ENCODE results near the gene CLDN34. TPM values are rescaled to one million over a fixed set of nuclear protein-coding genes. Genes with fewer than 3 reads are reported as not detected.

The CLDN34 gene
- total and polyA plus RNA-seq, 12 donors = not detected

DNA sequence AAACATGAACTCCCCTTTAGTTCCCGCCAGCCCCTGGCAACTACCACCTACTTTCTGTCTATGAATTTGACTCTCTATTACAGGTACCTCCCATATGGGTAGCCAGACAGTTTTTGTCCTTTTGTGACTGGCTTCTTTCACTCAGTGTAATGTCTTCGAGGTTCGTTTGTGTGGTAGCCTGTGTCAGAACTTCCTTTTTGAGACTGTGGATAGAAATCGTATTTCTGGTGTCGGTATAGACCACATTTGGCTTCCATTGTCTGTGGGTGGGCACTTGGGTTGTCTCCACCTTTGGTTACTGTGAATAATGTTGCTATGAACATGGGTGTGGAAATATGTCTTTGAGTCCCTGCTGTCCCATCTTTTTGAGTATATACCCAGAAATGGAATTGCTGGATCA is 5.4 kb upstream of the CLDN34 start:
- Histone ChIP-seq H3K9me3 (peaks cover 0 to under 1% (median 0%) of the 10 kb centered on the region in 11 donors), H3K36me3 (no peaks in the 10 kb centered on the region), H3K4me1 (no peaks in the 10 kb centered on the region), H3K4me3 (no peak overlapping the region), H3K27ac (no peak overlapping the region), H3K27me3 (peaks cover 0 to 8% (median 0%) of the 10 kb centered on the region in 7 donors)
- no peak for ATAC-seq
- 83 to 90% methylated on average over 5 of the region's 5 CpGs for WGBS, 2 donors
- intact Hi-C loops (cut with DNase I) = no loop called here
- TF ChIP-seq, protein P1, sequence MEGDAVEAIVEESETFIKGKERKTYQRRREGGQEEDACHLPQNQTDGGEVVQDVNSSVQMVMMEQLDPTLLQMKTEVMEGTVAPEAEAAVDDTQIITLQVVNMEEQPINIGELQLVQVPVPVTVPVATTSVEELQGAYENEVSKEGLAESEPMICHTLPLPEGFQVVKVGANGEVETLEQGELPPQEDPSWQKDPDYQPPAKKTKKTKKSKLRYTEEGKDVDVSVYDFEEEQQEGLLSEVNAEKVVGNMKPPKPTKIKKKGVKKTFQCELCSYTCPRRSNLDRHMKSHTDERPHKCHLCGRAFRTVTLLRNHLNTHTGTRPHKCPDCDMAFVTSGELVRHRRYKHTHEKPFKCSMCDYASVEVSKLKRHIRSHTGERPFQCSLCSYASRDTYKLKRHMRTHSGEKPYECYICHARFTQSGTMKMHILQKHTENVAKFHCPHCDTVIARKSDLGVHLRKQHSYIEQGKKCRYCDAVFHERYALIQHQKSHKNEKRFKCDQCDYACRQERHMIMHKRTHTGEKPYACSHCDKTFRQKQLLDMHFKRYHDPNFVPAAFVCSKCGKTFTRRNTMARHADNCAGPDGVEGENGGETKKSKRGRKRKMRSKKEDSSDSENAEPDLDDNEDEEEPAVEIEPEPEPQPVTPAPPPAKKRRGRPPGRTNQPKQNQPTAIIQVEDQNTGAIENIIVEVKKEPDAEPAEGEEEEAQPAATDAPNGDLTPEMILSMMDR (IDR thresholded peaks at IDR 0.05) = no peak
- no peak for DNase-seq

DNA sequence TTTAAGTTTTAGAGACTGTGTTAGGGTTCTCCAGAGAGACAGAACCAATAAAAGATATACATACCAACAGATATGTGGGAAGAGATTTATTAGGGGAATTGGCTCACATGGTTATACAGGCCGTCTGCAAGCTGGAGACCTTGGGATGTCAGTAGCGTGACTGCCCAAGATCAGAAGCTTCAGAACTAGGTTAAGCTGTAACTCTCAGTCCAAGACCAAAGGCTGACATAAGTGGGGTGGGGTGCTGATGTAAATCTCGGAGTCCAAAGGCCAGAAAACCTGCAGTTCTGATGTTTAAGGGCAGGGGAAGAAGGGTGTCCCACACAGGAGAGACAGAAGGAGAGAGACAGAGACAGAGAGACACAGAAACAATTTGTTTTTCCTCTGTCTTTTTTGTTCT is 10.5 kb downstream of the CLDN34 start:
- TF ChIP-seq, protein P1 (IDR thresholded peaks at IDR 0.05) = no peak
- Histone ChIP-seq H3K27ac (no peak overlapping the region), H3K4me1 (peaks cover 0 to 20% (median 0%) of the 10 kb centered on the region in 9 donors), H3K27me3 (no peaks in the 10 kb centered on the region), H3K36me3 (no peaks in the 10 kb centered on the region), H3K9me3 (peaks cover 0 to 20% (median 0%) of the 10 kb centered on the region in 11 donors), H3K4me3 (no peak overlapping the region)
- ATAC-seq = no peak
- DNase-seq = no peak
- intact Hi-C loops (cut with DNase I) = no loop called here
- 78 to 87% methylated on average over 3 of the region's 3 CpGs for WGBS, 2 donors

DNA sequence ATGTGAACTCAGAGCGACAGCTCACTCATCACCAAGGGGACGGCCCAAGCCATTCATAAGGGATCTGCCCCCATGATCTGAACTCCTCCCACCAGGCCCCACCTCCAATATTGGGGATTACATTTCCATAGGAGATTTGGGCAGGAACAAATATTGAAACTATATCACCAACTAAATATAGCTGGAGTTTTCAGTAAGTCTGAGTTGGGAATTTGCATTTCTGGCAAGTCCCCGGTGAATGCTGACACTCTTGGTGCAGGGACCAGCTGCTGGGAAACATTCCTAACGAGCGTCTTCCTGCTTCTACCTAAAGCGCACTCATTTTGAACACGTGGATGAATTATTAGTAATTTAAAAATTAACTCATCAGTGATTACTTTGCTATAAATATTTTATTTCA is 13.2 kb downstream of the CLDN34 start:
- no peaks in the 10 kb centered on the region for H3K27me3 ChIP-seq
- no peak overlapping the region for H3K4me3 ChIP-seq
- no peaks in the 10 kb centered on the region for H3K36me3 ChIP-seq
- WGBS, 2 donors = 64 to 74% methylated on average over 7 of the region's 7 CpGs
- H3K4me1 ChIP-seq = peaks cover 0 to 24% (median 0%) of the 10 kb centered on the region in 9 donors
- intact Hi-C loops (cut with DNase I) = loop anchor here in 3 of 10 donors (10.0 kb wide), 1 partner anchor 96 kb away; no protein-coding TSS in a partner anchor
- no peak for ATAC-seq
- TF ChIP-seq, protein P1 (IDR thresholded peaks at IDR 0.05) = no peak
- DNase-seq = no peak
- H3K27ac ChIP-seq = peak overlapping the region in 1 of 10 donors; percentile 86
- peaks cover 0 to under 1% (median 0%) of the 10 kb centered on the region in 11 donors for H3K9me3 ChIP-seq

DNA sequence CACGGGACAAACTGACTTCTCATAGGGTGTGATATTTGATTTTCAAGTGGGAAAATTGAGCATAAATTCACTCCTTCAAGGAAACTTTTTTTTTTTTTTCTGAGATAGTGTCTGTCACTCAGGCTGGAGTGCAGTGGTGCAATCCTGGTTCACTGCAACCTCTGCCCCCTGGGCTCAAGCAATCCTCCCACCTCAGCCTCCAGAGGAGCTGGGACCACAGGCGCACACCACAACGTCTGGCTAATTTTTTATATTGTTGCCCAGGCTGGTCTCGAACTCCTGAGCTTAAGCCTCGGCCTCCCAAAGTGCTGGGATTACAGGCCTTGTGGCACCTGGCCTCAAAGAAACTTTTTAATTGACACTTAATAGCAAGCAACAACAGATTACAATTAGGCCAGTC is 13.8 kb downstream of the CLDN34 start:
- ATAC-seq (no peak), DNase-seq (no peak)
- peak overlapping the region in 3 of 10 donors; percentile 22 to 86 (median 22) for H3K27ac ChIP-seq
- 73 to 79% methylated on average over 5 of the region's 5 CpGs for WGBS, 2 donors
- intact Hi-C loops (cut with DNase I) = loop anchor here in 3 of 10 donors (10.0 kb wide), 1 partner anchor 96 kb away; no protein-coding TSS in a partner anchor
- H3K4me1 ChIP-seq = peaks cover 0 to 27% (median 0%) of the 10 kb centered on the region in 9 donors
- H3K36me3 ChIP-seq = no peaks in the 10 kb centered on the region
- H3K27me3 ChIP-seq = no peaks in the 10 kb centered on the region
- no peak overlapping the region for H3K4me3 ChIP-seq
- H3K9me3 ChIP-seq = no peaks in the 10 kb centered on the region
- TF ChIP-seq, protein P1 (IDR thresholded peaks at IDR 0.05) = no peak

Measured in heart right ventricle (tissue), 16 donors.